Type B pancreatic cell (in vitro differentiated cells): ENCODE measurements around the gene ZMYND8. TPM values are rescaled to one million over a fixed set of nuclear protein-coding genes. Genes with fewer than 3 reads are reported as not detected.
A peak's percentile ranks its signal among the peaks of the same experiment; 100 is the strongest.

Experiments
- DNase-seq: peaks from one replicate; pipeline ENCODE4 v3.0.0; 2021; ENCODE audit warnings: mixed read lengths; ENCODE audit not compliant: unreplicated experiment; ENCODE audit errors: extremely low spot score
- H3K27ac Mint-ChIP-seq: 2 replicates; pipeline ENCODE4 v1.8.0; 2021; ENCODE audit warnings: mild to moderate bottlenecking, mixed read lengths
- H3K27me3 Mint-ChIP-seq: 2 replicates; pipeline ENCODE4 v1.8.0; 2021; ENCODE audit warnings: mixed read lengths
- H3K36me3 Mint-ChIP-seq: 2 replicates; pipeline ENCODE4 v1.8.0; 2021; ENCODE audit warnings: mixed read lengths
- H3K4me1 Mint-ChIP-seq: one replicate; pipeline ENCODE4 v1.8.0; 2021; ENCODE audit warnings: mixed read lengths; ENCODE audit not compliant: unreplicated experiment
- H3K4me3 Mint-ChIP-seq: 2 replicates; pipeline ENCODE4 v1.8.0; 2021; ENCODE audit warnings: mild to moderate bottlenecking, mixed read lengths
- H3K9me3 Mint-ChIP-seq: 2 replicates; pipeline ENCODE4 v1.8.0; 2021; ENCODE audit warnings: mixed read lengths
- CTCF ChIP-seq: fragments of 200-600 bp; sonication (generic); conservative IDR thresholded peaks from 2 replicates; pipeline ENCODE4 v1.5.0; 2021; ENCODE audit warnings: antibody characterized with exemption, mild to moderate bottlenecking
- total RNA-seq: library from RNA; stranded (reverse); gene quantifications from 2 replicates; pipeline ENCODE4 v1.2.1, GENCODE V29; 2021; ENCODE audit warnings: low replicate concordance

Gene ZMYND8
- total RNA-seq, 1 donor from 2014 or later: 58.9 TPM

GRCh38 chr20:47347661-47348435 is 8.7 kb downstream of the ZMYND8 start:
- Mint-ChIP-seq H3K27me3 (no peaks in the 10 kb centered on the region), H3K27ac (no peak overlapping the region), H3K36me3 (peaks cover 34% of the 10 kb centered on the region), H3K4me1 (peaks cover 3% of the 10 kb centered on the region), H3K4me3 (peak overlapping the region; percentile 44), H3K9me3 (no peaks in the 10 kb centered on the region)
- no peak for TF ChIP-seq CTCF
- no peak for DNase-seq

GRCh38 chr20:47346172-47346571 is 10.3 kb downstream of the ZMYND8 start:
- Mint-ChIP-seq H3K4me1 (peaks cover 3% of the 10 kb centered on the region), H3K9me3 (no peaks in the 10 kb centered on the region), H3K36me3 (peaks cover 34% of the 10 kb centered on the region), H3K4me3 (no peak overlapping the region), H3K27me3 (no peaks in the 10 kb centered on the region), H3K27ac (peak overlapping the region; percentile 41)
- TF ChIP-seq CTCF: no peak
- DNase-seq: no peak

GRCh38 chr20:47345214-47345613 is 11.3 kb downstream of the ZMYND8 start:
- no peak for TF ChIP-seq CTCF
- Mint-ChIP-seq H3K9me3 (no peaks in the 10 kb centered on the region), H3K27ac (peak overlapping the region; percentile 34), H3K36me3 (peaks cover 39% of the 10 kb centered on the region), H3K4me3 (no peak overlapping the region), H3K27me3 (no peaks in the 10 kb centered on the region), H3K4me1 (peaks cover 8% of the 10 kb centered on the region)
- no peak for DNase-seq

- Mint-ChIP-seq H3K27me3 (no peaks in the 10 kb centered on the region), H3K4me3 (no peak overlapping the region), H3K36me3 (peaks cover 43% of the 10 kb centered on the region), H3K4me1 (peaks cover 13% of the 10 kb centered on the region), H3K27ac (peak overlapping the region; percentile 34), H3K9me3 (no peaks in the 10 kb centered on the region)
- TF ChIP-seq CTCF: no peak
- no peak for DNase-seq
Observed at GRCh38 chr20:47343007-47343472, 13.5 kb downstream of the ZMYND8 start.

GRCh38 chr20:47338131-47338628 is 18.3 kb downstream of the ZMYND8 start:
- H3K4me3 Mint-ChIP-seq: no peak overlapping the region
- H3K27me3 Mint-ChIP-seq: no peaks in the 10 kb centered on the region
- peaks cover 28% of the 10 kb centered on the region for H3K4me1 Mint-ChIP-seq
- no peak for DNase-seq
- no peaks in the 10 kb centered on the region for H3K9me3 Mint-ChIP-seq
- H3K36me3 Mint-ChIP-seq: peaks cover 30% of the 10 kb centered on the region
- TF ChIP-seq CTCF: no peak
- no peak overlapping the region for H3K27ac Mint-ChIP-seq
